GM12878 (cell line): Measurements from ENCODE around the gene DNAI7. TPM values are rescaled to one million over a fixed set of nuclear protein-coding genes. Genes with fewer than 3 reads are reported as not detected.

Source experiments
- BRCA1 ChIP-seq: IDR thresholded peaks from 2 replicates; pipeline ENCODE4 v1.6.1; 2011; ENCODE audit warnings: low read depth, low read length, improper control_type of control experiment
- CBFB ChIP-seq: IDR thresholded peaks from 2 replicates; pipeline ENCODE4 v1.6.1; 2016; ENCODE audit warnings: antibody characterized with exemption, low read depth
- CHD4 ChIP-seq: fragments of 200-600 bp; sonication (generic); IDR thresholded peaks from 2 replicates; pipeline ENCODE4 v1.6.1; 2016; ENCODE audit warnings: mild to moderate bottlenecking
- CREM ChIP-seq: IDR thresholded peaks from 2 replicates; pipeline ENCODE4 v1.6.1; 2014; ENCODE audit warnings: antibody characterized with exemption, low read depth
- DPF2 ChIP-seq: fragments of 450-650 bp; IDR thresholded peaks from 2 replicates; pipeline ENCODE4 v1.6.1; 2017; ENCODE audit warnings: mild to moderate bottlenecking
- EGR1 ChIP-seq, 2 experiments: IDR thresholded peaks; 1 replicate in 1 of 2; 2 replicates in 1 of 2; pipeline ENCODE4 v1.6.1; 2011 to 2012; ENCODE audit warnings: low read depth in 2 of 2, low read length in 2 of 2, borderline replicate concordance in 1 of 2, mild to moderate bottlenecking in 1 of 2, moderate library complexity in 1 of 2
- ESRRA ChIP-seq: IDR thresholded peaks from 2 replicates; pipeline ENCODE4 v1.6.1; 2012; ENCODE audit warnings: mild to moderate bottlenecking, low read length, improper control_type of control experiment
- FOS ChIP-seq: IDR thresholded peaks from 3 replicates; pipeline ENCODE4 v1.6.1; 2011; ENCODE audit warnings: borderline replicate concordance; ENCODE audit not compliant: insufficient read length; ENCODE audit errors: extremely low read depth
- FOXM1 ChIP-seq: IDR thresholded peaks from 2 replicates; pipeline ENCODE4 v1.6.1; 2012; ENCODE audit warnings: low read depth, mild to moderate bottlenecking, inconsistent platforms, low read length, moderate library complexity
- HDAC6 ChIP-seq: fragments of 200-600 bp; sonication (generic); IDR thresholded peaks from one replicate; pipeline ENCODE4 v1.8.0; 2017; ENCODE audit warnings: antibody characterized with exemption; ENCODE audit not compliant: unreplicated experiment
- LARP7 ChIP-seq: fragments of 450-650 bp; IDR thresholded peaks from 2 replicates; pipeline ENCODE4 v1.6.1; 2017; ENCODE audit warnings: mild to moderate bottlenecking
- POU2F2 ChIP-seq: IDR thresholded peaks from 3 replicates; pipeline ENCODE4 v1.6.1; 2011; ENCODE audit warnings: low read depth, mild to moderate bottlenecking, low read length, borderline replicate concordance
- SP1 ChIP-seq: IDR thresholded peaks from one replicate; pipeline ENCODE4 v1.6.1; 2011; ENCODE audit warnings: low read depth, low read length
- TBL1XR1 ChIP-seq: IDR thresholded peaks from 2 replicates; pipeline ENCODE4 v1.6.1; 2012; ENCODE audit warnings: low read depth, low read length, improper control_type of control experiment
- YY1 ChIP-seq: IDR thresholded peaks from 2 replicates; pipeline ENCODE4 v1.6.1; 2011; ENCODE audit warnings: low read depth, mild to moderate bottlenecking, low read length
- ZNF217 ChIP-seq: fragments of 450-650 bp; IDR thresholded peaks from 2 replicates; pipeline ENCODE4 v1.6.1; 2017; ENCODE audit warnings: antibody characterized with exemption, mild to moderate bottlenecking
- polyA plus RNA-seq, 11 experiments: library from polyadenylated mRNA; depleted of rRNA in 4 of 11; unstranded in 6 of 11; stranded (reverse) in 5 of 11; fragments of >200 nt; fragmentation: Nextera tagmentation in 4 of 11; fragmentation: Illumina TruSeq in 1 of 11; extraction: Ambion mirVana in 4 of 11; extraction: Trizol in 1 of 11; gene quantifications; 1 replicate in 1 of 11; 2 replicates in 10 of 11; pipeline versions ENCODE4 v1.2.1 to v1.2.3, GENCODE V29; 2011 to 2016; ENCODE audit warnings: inconsistent platforms in 2 of 11, missing spikeins in 2 of 11, low read depth in 1 of 11
- total RNA-seq, 4 experiments: library from RNA; depleted of rRNA in 3 of 4; stranded (reverse); fragments of >200 nt in 3 of 4; fragmentation: Illumina TruSeq in 1 of 4; extraction: Trizol in 1 of 4; gene quantifications; 2 replicates each; pipeline versions ENCODE4 v1.2.1 to v1.2.3, GENCODE V29; 2013 to 2021
- TF ChIP-seq, protein P1 (sequence below): fragments of 450-650 bp; IDR thresholded peaks from 2 replicates; pipeline ENCODE4 v1.6.1; 2017; ENCODE audit warnings: low read depth, mild to moderate bottlenecking, moderate library complexity
- TF ChIP-seq, protein P2 (sequence below): fragments of 450-650 bp; IDR thresholded peaks from 2 replicates; pipeline ENCODE4 v1.6.1; 2018; ENCODE audit warnings: borderline replicate concordance, mild to moderate bottlenecking; ENCODE audit not compliant: partially characterized antibody
- TF ChIP-seq, protein P3 (sequence below): fragments of 450-650 bp; IDR thresholded peaks from 2 replicates; pipeline ENCODE4 v1.6.1; 2017; ENCODE audit warnings: mild to moderate bottlenecking, moderate library complexity
- TF ChIP-seq, protein P4 (sequence below): fragments of 150-350 bp; IDR thresholded peaks from 2 replicates; pipeline ENCODE4 v1.6.1; 2014; ENCODE audit warnings: mild to moderate bottlenecking, low read depth, low read length
- TF ChIP-seq, protein P5 (sequence below): IDR thresholded peaks from 2 replicates; pipeline ENCODE4 v1.6.1; 2011; ENCODE audit warnings: borderline replicate concordance, low read depth, mild to moderate bottlenecking, moderate library complexity, low read length; ENCODE audit not compliant: insufficient read depth, poor library complexity, severe bottlenecking

The DNAI7 gene
- total and polyA plus RNA-seq, 10 of the 15 experiments (the other 5 are each of a cell fraction or from before 2014, with no cell fraction given), result 0.05 to 0.48 (median 0.13) TPM; not detected in 4

DNA sequence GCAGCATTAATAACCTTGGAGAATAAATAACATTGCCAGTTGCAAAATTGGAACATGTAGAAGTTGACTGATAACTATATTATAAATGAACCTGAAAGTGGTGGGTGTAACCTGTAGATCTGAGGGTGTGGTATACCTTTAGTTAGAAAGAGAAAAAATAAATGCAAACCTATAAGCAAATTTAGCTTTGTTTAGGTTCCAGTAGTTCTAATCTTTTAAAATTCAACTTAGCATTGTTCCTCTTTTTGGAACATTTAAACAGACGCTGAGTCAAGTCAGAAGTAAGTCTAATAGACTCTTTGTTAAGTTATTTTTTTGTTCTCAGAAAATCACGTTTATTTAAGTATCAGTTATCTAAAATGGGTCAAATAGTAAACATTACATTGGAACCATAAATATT, 120.0 kb downstream of the DNAI7 start (continued):
- peak; percentile 57; the same call in 1 of the 2 replicates for TF ChIP-seq FOXM1
- TF ChIP-seq, protein P1, sequence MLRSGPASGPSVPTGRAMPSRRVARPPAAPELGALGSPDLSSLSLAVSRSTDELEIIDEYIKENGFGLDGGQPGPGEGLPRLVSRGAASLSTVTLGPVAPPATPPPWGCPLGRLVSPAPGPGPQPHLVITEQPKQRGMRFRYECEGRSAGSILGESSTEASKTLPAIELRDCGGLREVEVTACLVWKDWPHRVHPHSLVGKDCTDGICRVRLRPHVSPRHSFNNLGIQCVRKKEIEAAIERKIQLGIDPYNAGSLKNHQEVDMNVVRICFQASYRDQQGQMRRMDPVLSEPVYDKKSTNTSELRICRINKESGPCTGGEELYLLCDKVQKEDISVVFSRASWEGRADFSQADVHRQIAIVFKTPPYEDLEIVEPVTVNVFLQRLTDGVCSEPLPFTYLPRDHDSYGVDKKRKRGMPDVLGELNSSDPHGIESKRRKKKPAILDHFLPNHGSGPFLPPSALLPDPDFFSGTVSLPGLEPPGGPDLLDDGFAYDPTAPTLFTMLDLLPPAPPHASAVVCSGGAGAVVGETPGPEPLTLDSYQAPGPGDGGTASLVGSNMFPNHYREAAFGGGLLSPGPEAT, result no peak
- no peak for TF ChIP-seq HDAC6
- TF ChIP-seq, protein P2, sequence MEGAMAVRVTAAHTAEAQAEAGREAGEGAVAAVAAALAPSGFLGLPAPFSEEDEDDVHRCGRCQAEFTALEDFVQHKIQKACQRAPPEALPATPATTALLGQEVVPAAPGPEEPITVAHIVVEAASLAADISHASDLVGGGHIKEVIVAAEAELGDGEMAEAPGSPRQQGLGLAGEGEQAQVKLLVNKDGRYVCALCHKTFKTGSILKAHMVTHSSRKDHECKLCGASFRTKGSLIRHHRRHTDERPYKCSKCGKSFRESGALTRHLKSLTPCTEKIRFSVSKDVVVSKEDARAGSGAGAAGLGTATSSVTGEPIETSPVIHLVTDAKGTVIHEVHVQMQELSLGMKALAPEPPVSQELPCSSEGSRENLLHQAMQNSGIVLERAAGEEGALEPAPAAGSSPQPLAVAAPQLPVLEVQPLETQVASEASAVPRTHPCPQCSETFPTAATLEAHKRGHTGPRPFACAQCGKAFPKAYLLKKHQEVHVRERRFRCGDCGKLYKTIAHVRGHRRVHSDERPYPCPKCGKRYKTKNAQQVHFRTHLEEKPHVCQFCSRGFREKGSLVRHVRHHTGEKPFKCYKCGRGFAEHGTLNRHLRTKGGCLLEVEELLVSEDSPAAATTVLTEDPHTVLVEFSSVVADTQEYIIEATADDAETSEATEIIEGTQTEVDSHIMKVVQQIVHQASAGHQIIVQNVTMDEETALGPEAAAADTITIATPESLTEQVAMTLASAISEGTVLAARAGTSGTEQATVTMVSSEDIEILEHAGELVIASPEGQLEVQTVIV, result no peak
- TF ChIP-seq CHD4, result no peak
- TF ChIP-seq, protein P3, sequence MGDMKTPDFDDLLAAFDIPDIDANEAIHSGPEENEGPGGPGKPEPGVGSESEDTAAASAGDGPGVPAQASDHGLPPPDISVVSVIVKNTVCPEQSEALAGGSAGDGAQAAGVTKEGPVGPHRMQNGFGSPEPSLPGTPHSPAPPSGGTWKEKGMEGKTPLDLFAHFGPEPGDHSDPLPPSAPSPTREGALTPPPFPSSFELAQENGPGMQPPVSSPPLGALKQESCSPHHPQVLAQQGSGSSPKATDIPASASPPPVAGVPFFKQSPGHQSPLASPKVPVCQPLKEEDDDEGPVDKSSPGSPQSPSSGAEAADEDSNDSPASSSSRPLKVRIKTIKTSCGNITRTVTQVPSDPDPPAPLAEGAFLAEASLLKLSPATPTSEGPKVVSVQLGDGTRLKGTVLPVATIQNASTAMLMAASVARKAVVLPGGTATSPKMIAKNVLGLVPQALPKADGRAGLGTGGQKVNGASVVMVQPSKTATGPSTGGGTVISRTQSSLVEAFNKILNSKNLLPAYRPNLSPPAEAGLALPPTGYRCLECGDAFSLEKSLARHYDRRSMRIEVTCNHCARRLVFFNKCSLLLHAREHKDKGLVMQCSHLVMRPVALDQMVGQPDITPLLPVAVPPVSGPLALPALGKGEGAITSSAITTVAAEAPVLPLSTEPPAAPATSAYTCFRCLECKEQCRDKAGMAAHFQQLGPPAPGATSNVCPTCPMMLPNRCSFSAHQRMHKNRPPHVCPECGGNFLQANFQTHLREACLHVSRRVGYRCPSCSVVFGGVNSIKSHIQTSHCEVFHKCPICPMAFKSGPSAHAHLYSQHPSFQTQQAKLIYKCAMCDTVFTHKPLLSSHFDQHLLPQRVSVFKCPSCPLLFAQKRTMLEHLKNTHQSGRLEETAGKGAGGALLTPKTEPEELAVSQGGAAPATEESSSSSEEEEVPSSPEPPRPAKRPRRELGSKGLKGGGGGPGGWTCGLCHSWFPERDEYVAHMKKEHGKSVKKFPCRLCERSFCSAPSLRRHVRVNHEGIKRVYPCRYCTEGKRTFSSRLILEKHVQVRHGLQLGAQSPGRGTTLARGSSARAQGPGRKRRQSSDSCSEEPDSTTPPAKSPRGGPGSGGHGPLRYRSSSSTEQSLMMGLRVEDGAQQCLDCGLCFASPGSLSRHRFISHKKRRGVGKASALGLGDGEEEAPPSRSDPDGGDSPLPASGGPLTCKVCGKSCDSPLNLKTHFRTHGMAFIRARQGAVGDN, result no peak
- peak; percentile 81; the same call in 1 of the 2 replicates for TF ChIP-seq TBL1XR1
- TF ChIP-seq YY1, result no peak
- TF ChIP-seq EGR1 (IDR thresholded peaks at IDR 0.05; ENCODE audit: borderline replicate concordance in 1 of 2, low read depth in 2 of 2, low read length in 2 of 2), result no peak
- TF ChIP-seq BRCA1, result no peak
- no peak for TF ChIP-seq SP1
- no peak for TF ChIP-seq CBFB
- TF ChIP-seq, protein P4, sequence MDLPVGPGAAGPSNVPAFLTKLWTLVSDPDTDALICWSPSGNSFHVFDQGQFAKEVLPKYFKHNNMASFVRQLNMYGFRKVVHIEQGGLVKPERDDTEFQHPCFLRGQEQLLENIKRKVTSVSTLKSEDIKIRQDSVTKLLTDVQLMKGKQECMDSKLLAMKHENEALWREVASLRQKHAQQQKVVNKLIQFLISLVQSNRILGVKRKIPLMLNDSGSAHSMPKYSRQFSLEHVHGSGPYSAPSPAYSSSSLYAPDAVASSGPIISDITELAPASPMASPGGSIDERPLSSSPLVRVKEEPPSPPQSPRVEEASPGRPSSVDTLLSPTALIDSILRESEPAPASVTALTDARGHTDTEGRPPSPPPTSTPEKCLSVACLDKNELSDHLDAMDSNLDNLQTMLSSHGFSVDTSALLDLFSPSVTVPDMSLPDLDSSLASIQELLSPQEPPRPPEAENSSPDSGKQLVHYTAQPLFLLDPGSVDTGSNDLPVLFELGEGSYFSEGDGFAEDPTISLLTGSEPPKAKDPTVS, result no peak
- no peak for TF ChIP-seq ESRRA
- no peak for TF ChIP-seq LARP7
- TF ChIP-seq, protein P5, sequence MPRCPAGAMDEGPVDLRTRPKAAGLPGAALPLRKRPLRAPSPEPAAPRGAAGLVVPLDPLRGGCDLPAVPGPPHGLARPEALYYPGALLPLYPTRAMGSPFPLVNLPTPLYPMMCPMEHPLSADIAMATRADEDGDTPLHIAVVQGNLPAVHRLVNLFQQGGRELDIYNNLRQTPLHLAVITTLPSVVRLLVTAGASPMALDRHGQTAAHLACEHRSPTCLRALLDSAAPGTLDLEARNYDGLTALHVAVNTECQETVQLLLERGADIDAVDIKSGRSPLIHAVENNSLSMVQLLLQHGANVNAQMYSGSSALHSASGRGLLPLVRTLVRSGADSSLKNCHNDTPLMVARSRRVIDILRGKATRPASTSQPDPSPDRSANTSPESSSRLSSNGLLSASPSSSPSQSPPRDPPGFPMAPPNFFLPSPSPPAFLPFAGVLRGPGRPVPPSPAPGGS, result no peak
- no peak; the same call in 1 of the 2 replicates for TF ChIP-seq DPF2
- TF ChIP-seq CREM, result no peak
- TF ChIP-seq POU2F2, result no peak
- no peak; the same call in 1 of the 2 replicates for TF ChIP-seq ZNF217
- no peak for TF ChIP-seq FOS
